Fibroblast of villous mesenchyme (primary cell): ENCODE results near the gene HOXD9. TPM values are rescaled to one million over a fixed set of nuclear protein-coding genes. Genes with fewer than 3 reads are reported as not detected.

Source experiments
- DNase-seq: peaks from one replicate; pipeline ENCODE4 v3.0.0-alpha.2; 2010; ENCODE audit warnings: low read depth
- H3K4me3 ChIP-seq: 2 replicates; pipeline ENCODE4 v1.5.1; 2011; ENCODE audit warnings: low read depth, mild to moderate bottlenecking, low read length
- CTCF ChIP-seq: IDR thresholded peaks from 2 replicates; pipeline ENCODE4 v1.5.1; 2012; ENCODE audit warnings: low read depth, mild to moderate bottlenecking, low read length; ENCODE audit not compliant: insufficient read depth
- total RNA-seq: library from RNA; depleted of rRNA; stranded (reverse); fragments of >200 nt; gene quantifications from 2 replicates; pipeline ENCODE4 v1.2.3, GENCODE V29; 2012

Gene HOXD9
- total RNA-seq, 1 donor = 11.2 TPM

GRCh38 chr2:176103742-176104315 is 18.7 kb upstream of the HOXD9 start:
- peak overlapping the region; percentile 63 for H3K4me3 ChIP-seq
- no peak for DNase-seq
- TF ChIP-seq CTCF = no peak

DNA sequence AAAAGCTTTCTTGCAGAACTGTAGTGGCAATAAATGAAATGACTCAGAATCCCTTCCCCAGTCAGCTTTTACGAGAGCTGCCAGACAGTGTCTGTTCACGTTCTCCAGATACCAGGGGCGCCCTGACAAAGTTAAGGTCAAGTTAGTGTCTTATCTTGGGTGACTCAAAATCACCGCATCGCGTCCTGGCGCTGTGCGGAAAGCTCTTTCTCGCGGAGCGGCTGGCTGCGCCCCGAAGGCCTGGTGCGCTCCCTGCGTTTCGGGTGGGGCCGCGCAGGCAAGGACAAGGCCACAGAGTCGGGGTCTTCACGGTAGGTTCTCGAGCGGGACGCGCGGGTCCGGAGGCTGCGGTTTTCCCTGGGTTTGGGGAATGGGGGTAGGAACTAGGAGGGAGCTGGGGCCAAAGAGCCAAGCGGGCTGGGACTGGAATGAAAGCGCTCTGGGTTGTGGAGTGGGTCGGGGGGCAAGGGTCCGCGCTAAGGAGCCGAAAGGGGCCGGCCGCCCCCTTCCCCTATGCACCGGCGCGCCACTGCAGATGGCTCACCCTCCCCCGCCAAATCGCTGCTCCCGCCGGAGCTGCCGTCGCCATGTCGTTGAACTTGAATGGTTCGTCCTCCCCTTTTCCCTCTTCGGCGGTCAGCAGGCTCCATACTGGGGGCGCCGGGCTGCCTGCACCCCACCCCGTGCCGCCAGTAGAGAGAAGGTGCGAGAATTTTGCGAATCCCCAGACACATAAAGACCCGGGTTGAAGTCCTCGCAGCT is 18.0 kb upstream of the HOXD9 start:
- no peak for TF ChIP-seq CTCF
- peak; percentile 90 for DNase-seq
- H3K4me3 ChIP-seq = peak overlapping the region; percentile 63

GRCh38 chr2:176105078-176105729 is 17.3 kb upstream of the HOXD9 start:
- no peak for TF ChIP-seq CTCF
- H3K4me3 ChIP-seq = peak overlapping the region; percentile 63
- DNase-seq = peak; percentile 47

DNA sequence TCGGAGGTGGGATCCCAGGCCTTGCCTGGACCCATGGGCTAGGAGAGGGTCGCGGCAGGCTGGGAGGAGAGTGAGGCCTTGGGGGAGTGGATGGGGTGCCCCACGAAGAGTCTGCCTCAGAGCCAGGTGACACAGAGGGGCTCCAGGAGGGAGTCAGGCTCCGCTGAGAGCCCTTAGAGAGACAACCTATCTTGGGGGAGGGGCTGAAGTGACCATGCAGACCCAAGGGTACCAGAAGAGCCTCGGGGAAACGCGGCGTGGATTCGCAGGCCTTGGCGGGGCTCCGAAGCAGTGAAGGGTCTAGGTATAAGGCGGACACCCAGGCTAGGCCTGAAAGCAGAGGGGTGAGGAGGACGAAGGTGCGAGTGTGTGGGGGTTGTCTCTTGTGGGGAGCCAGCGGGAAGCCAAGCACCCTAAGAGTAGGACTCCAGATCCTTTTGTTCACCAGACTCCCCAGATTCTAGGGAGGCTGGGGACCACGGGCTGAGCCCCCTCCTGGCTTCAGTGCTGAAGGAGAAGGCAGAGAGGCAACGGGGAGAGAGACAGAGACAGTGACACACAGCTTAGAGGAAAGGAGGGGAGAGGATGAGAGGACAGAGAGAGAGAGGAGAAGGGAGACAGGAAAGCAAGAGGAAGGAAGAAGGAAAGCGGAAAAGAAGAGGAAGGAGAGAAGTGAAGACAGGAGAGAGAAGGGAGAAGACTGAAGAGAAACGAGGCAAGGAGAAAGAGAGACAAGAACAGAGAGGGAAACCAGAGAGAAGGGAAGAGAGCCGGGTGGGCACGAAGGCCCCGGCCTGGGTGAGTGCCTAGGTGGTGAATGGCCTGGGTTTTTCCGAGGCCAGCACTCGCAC is 16.6 kb upstream of the HOXD9 start:
- peak; percentile 14 for DNase-seq
- H3K4me3 ChIP-seq = peak overlapping the region; percentile 63
- TF ChIP-seq CTCF = no peak

DNA sequence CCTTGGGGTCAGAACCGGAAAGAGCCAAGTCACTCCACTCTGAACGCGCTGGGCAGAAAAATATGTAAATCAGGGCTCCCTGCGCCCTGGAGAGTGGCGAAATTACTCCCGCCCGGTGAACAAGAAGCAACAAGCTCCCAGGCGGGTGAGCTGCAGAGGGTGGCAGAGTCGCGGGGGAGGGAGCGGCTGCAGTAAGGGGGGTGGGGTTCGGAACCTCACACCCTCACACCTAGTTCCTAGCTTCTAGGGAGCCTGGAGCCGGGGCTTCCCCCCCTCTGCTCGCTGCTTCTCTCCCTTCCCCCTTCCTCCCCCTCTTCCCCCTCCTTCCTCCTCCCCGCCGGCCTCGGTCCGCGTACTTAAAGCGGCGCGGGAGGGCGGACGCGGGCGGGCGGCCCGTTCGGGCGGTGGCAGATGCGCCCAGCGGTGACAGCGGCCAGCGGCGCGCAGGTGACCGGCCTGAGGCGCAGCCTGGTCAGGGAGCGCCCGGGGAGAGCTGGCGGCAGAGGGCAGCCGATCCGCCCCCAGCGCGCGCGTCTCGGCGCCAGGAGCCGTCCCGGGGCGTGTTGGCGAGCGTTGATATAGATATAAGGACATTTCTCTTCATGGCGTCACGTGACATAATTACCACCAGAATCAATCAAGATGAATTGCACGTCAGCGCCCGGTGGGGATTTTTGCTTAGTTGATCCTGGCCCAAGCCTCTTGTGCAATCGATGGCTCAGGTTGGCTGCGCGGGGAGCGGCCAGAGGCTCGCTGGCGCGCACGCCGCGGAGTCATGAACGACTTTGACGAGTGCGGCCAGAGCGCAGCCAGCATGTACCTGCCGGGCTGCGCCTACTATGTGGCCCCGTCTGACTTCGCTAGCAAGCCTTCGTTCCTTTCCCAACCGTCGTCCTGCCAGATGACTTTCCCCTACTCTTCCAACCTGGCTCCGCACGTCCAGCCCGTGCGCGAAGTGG is 15.7 kb upstream of the HOXD9 start, which contains the start of gene HOXD11:
Gene HOXD11, plus strand, starts transcription at position 700 of the 959 bp plus-strand sequence. Its CDS starts 76 bp downstream, at position 776.
- no peak for TF ChIP-seq CTCF
- H3K4me3 ChIP-seq = peak within 1 kb of the TSS; percentile 63
- DNase-seq = peak; percentile 83

DNA sequence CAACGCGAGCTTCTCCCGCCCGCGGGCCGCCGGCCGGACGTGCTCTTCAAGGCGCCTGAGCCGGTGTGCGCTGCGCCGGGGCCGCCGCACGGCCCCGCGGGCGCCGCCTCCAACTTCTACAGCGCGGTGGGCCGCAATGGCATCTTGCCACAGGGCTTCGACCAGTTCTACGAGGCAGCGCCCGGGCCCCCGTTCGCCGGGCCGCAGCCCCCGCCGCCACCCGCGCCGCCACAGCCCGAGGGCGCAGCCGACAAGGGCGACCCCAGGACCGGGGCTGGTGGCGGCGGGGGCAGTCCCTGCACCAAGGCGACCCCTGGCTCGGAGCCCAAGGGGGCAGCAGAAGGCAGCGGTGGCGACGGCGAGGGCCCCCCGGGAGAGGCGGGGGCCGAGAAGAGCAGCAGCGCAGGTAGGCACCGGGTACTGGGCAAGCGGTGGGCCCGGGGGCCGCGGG is 14.8 kb upstream of the HOXD9 start:
- H3K4me3 ChIP-seq = peak overlapping the region; percentile 62
- TF ChIP-seq CTCF = no peak
- DNase-seq = no peak
